Spleen (tissue), 11 donors: ENCODE results near the gene AGAP5. TPM values are rescaled to one million over a fixed set of nuclear protein-coding genes. Genes with fewer than 3 reads are reported as not detected.

ENCODE experiments used
- DNase-seq: peaks from one replicate; pipeline ENCODE4 v3.0.0-alpha.2; 2020
- H3K27ac ChIP-seq, 8 donors: fragments of 200-600 bp; sonication (generic) in 7 of 8; 1 replicate in 4 of 8; 2 replicates in 4 of 8; pipeline versions ENCODE4 v1.5.0 to v1.8.0; 2016 to 2021; ENCODE audit warnings: inconsistent platforms in 4 of 8, mild to moderate bottlenecking in 4 of 8, moderate library complexity in 1 of 8
- H3K27me3 ChIP-seq, 7 donors: fragments of 200-600 bp; sonication (generic) in 6 of 7; replicated peaks in 1 of 7; 1 replicate in 4 of 7; 2 replicates in 3 of 7; pipeline versions ENCODE4 v1.5.0 to v1.8.0; 2016 to 2021; ENCODE audit warnings: inconsistent platforms in 3 of 7, mild to moderate bottlenecking in 1 of 7
- H3K36me3 ChIP-seq, 6 donors: fragments of 200-600 bp; sonication (generic) in 5 of 6; 1 replicate in 4 of 6; 2 replicates in 2 of 6; pipeline versions ENCODE4 v1.5.0 to v1.8.0; 2016 to 2021; ENCODE audit warnings: inconsistent platforms in 2 of 6
- H3K4me1 ChIP-seq, 6 donors: fragments of 200-600 bp; sonication (generic) in 5 of 6; 1 replicate in 3 of 6; 2 replicates in 3 of 6; pipeline versions ENCODE4 v1.5.0 to v1.8.0; 2016 to 2021; ENCODE audit warnings: inconsistent platforms in 3 of 6
- H3K4me3 ChIP-seq, 8 donors: fragments of 200-600 bp; sonication (generic) in 7 of 8; 1 replicate in 4 of 8; 2 replicates in 4 of 8; pipeline versions ENCODE4 v1.5.0 to v1.8.0; 2016 to 2021; ENCODE audit warnings: inconsistent platforms in 4 of 8, mild to moderate bottlenecking in 4 of 8, moderate library complexity in 2 of 8
- H3K9me3 ChIP-seq, 8 donors: fragments of 200-600 bp; sonication (generic) in 7 of 8; 1 replicate in 4 of 8; 2 replicates in 4 of 8; pipeline versions ENCODE4 v1.5.0 to v1.8.0; 2016 to 2021; ENCODE audit warnings: inconsistent platforms in 4 of 8
- CTCF ChIP-seq, 11 experiments: fragments of 200-600 bp in 7 of 11; fragments of 450-650 bp in 4 of 11; sonication (generic) in 4 of 11; IDR thresholded peaks in 8 of 11; conservative IDR thresholded peaks in 3 of 11; 1 replicate in 7 of 11; 2 replicates in 4 of 11; pipeline versions ENCODE4 v1.4.0 to v1.8.0; 2016 to 2021; ENCODE audit warnings: antibody characterized with exemption in 11 of 11, inconsistent platforms in 4 of 11, mild to moderate bottlenecking in 1 of 11
- POLR2A ChIP-seq, 3 donors: fragments of 450-650 bp; IDR thresholded peaks; one replicate each; pipeline ENCODE4 v1.5.1; 2017; ENCODE audit warnings: antibody characterized with exemption in 3 of 3, mild to moderate bottlenecking in 1 of 3
- POLR2AphosphoS5 ChIP-seq, 3 donors: sonication (generic); formaldehyde crosslinking; IDR thresholded peaks; one replicate each; pipeline ENCODE4 v1.5.1; 2017; ENCODE audit warnings: antibody characterized with exemption in 3 of 3
- WGBS, 5 donors: extraction: QIAGEN DNeasy Blood & Tissue Kit in 3 of 5; methylation state at CpG; one replicate each; pipeline versions ENCODE4 v1.1.5 to v1.1.7; 2013 to 2018; 5-methylcytosine and 5-hydroxymethylcytosine counted together
- intact Hi-C: fragments of 100-400 bp; cut with DNase I; formaldehyde crosslinking; loops from one replicate; pipeline ENCODE4 v1.15.0; 2023; ENCODE audit warnings: low total_unique reads
- polyA plus RNA-seq, 3 donors: library from polyadenylated mRNA; stranded (reverse); fragments of 200-250 nt; gene quantifications; one replicate each; pipeline ENCODE4 v1.2.1, GENCODE V29; 2013
- total RNA-seq, 7 donors: library from RNA; depleted of rRNA in 3 of 7; stranded (reverse); fragments of >200 nt in 3 of 7; fragmentation: NEBNext Ultra II Directional in 4 of 7; extraction: Animal tissue kit (Norgen Biotek cat#: 25700) in 4 of 7; gene quantifications; one replicate each; pipeline versions ENCODE4 v1.1.0 to v1.2.1, GENCODE V29; 2016 to 2021
- donor health status: healthy with polysubstance abuse.
- donor health status: DM: no; HTN: no; CAD: no; lungs with moderate emphysema.
- donor health status: DM: no; HTN: no; CAD: no.
- donor health status: Bipolar disorder and iron deficiency.
- donor health status: healthy.
- donor health status: DM: no; HTN: no; CAD: no.
- donor health status: DM: yes; HTN: yes; CAD: no.

AGAP5 gene
- total and polyA plus RNA-seq, 10 donors = 2.6 to 15.7 (median 9.3) TPM

- no peaks in the 10 kb centered on the region for H3K27me3 ChIP-seq
- TF ChIP-seq POLR2A (IDR thresholded peaks at IDR 0.05) (no peak), POLR2AphosphoS5 (IDR thresholded peaks at IDR 0.05) (no peak), CTCF (IDR thresholded peaks at IDR 0.05 in 8 of 11, conservative IDR thresholded peaks at IDR 0.05 in 3 of 11) (no peak)
- no peaks in the 10 kb centered on the region for H3K36me3 ChIP-seq
- no peaks in the 10 kb centered on the region for H3K9me3 ChIP-seq
- no peak overlapping the region for H3K27ac ChIP-seq
- H3K4me1 ChIP-seq = peaks cover 0 to 4% (median 0%) of the 10 kb centered on the region in 6 donors
- no peak overlapping the region for H3K4me3 ChIP-seq
- no peak for DNase-seq
- 59 to 83% (median 72%) methylated on average over 3 of the region's 3 CpGs for WGBS, 5 donors
- intact Hi-C loops = no loop called here
Observed at GRCh38 chr10:73653701-73654100, 44.2 kb downstream of the AGAP5 start.

GRCh38 chr10:73653195-73653594 is 44.7 kb downstream of the AGAP5 start:
- no peak overlapping the region for H3K27ac ChIP-seq
- H3K9me3 ChIP-seq = no peaks in the 10 kb centered on the region
- H3K4me3 ChIP-seq = no peak overlapping the region
- no peak for TF ChIP-seq CTCF (IDR thresholded peaks at IDR 0.05 in 8 of 11, conservative IDR thresholded peaks at IDR 0.05 in 3 of 11)
- TF ChIP-seq POLR2A (IDR thresholded peaks at IDR 0.05) = no peak
- TF ChIP-seq POLR2AphosphoS5 (IDR thresholded peaks at IDR 0.05) = no peak
- WGBS, 5 donors = 78 to 93% (median 88%) methylated on average over 3 to 11 of the region's 11 CpGs
- intact Hi-C loops = no loop called here
- peaks cover 0 to 7% (median 1%) of the 10 kb centered on the region in 6 donors for H3K4me1 ChIP-seq
- peaks cover 0 to 4% (median 0%) of the 10 kb centered on the region in 7 donors for H3K27me3 ChIP-seq
- H3K36me3 ChIP-seq = no peaks in the 10 kb centered on the region
- DNase-seq = no peak

- intact Hi-C loops = no loop called here
- WGBS, 5 donors = 55 to 74% (median 66%) methylated on average over 5 of the region's 5 CpGs
Observed at GRCh38 chr10:73650537-73651331, 47.2 kb downstream of the AGAP5 start.

More at GRCh38 chr10:73650537-73651331, 47.2 kb downstream of the AGAP5 start:
- H3K27me3 ChIP-seq = peaks cover 0 to 20% (median 0%) of the 10 kb centered on the region in 7 donors
- TF ChIP-seq POLR2AphosphoS5 (IDR thresholded peaks at IDR 0.05) = no peak
- TF ChIP-seq CTCF (IDR thresholded peaks at IDR 0.05 in 8 of 11, conservative IDR thresholded peaks at IDR 0.05 in 3 of 11) = no peak
- no peak for TF ChIP-seq POLR2A (IDR thresholded peaks at IDR 0.05)
- H3K9me3 ChIP-seq = no peaks in the 10 kb centered on the region
- H3K27ac ChIP-seq = no peak overlapping the region
- no peak overlapping the region for H3K4me3 ChIP-seq
- no peak for DNase-seq
- no peaks in the 10 kb centered on the region for H3K36me3 ChIP-seq
- H3K4me1 ChIP-seq = peaks cover 0 to 20% (median 10%) of the 10 kb centered on the region in 6 donors
